ENCODE measurements around the gene RNASE1.
"Not testable (repeated sequence)": the region's sequence is repeated elsewhere in the genome, so short reads cannot be mapped to it uniquely, and the experiment has no call there.

RNASE1 gene

DNA sequence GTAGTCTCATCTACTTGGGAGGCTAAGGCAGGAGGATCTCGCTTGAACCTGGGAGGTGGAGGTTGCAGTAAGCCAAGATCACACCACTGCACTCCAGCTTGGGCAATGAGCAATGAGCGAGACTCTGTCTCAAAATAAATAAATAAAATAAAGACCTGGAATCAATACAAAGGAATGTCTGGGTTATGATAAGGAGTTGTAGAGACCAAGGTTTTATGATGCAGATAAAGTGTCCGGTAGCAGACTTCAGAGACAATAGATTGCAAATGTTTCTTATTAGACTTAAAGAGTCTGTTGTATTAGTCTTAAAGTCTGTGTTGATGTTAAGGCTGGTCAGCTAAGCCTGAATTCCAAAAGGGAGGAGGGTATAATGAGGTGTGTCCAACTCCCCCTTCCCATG lies 35.2 kb upstream of the RNASE1 start:
- ChIA-PET POLR2A (no interaction called here), CTCF (no interaction called here)
- TF ChIP-seq FOXK2 (IDR thresholded peaks at IDR 0.05) (no peak), TARDBP (IDR thresholded peaks at IDR 0.05) (no peak), ELF4 (IDR thresholded peaks at IDR 0.05) (no peak), L3MBTL2 (conservative IDR thresholded peaks at IDR 0.05) (no peak), ARNT (IDR thresholded peaks at IDR 0.05) (no peak), NFRKB (IDR thresholded peaks at IDR 0.05) (no peak), SUZ12 (IDR thresholded peaks at IDR 0.05) (no peak), CTBP1 (IDR thresholded peaks at IDR 0.05; ENCODE audit: borderline replicate concordance) (no peak), FOXM1 (IDR thresholded peaks at IDR 0.05; ENCODE audit: borderline replicate concordance) (no peak), HDGF (IDR thresholded peaks at IDR 0.05; ENCODE audit: borderline replicate concordance) (no peak), LEF1 (IDR thresholded peaks at IDR 0.05; ENCODE audit: borderline replicate concordance) (no peak), BHLHE40 (IDR thresholded peaks at IDR 0.05; ENCODE audit: borderline replicate concordance) (no peak), ZNF384 (IDR thresholded peaks at IDR 0.05) (no peak), FOXA1 (IDR thresholded peaks at IDR 0.05) (no peak), SP1 (IDR thresholded peaks at IDR 0.05) (no peak), PKNOX1 (IDR thresholded peaks at IDR 0.05) (no peak)
- no peak for DNase-seq (ENCODE audit: extremely low spot score)

DNA sequence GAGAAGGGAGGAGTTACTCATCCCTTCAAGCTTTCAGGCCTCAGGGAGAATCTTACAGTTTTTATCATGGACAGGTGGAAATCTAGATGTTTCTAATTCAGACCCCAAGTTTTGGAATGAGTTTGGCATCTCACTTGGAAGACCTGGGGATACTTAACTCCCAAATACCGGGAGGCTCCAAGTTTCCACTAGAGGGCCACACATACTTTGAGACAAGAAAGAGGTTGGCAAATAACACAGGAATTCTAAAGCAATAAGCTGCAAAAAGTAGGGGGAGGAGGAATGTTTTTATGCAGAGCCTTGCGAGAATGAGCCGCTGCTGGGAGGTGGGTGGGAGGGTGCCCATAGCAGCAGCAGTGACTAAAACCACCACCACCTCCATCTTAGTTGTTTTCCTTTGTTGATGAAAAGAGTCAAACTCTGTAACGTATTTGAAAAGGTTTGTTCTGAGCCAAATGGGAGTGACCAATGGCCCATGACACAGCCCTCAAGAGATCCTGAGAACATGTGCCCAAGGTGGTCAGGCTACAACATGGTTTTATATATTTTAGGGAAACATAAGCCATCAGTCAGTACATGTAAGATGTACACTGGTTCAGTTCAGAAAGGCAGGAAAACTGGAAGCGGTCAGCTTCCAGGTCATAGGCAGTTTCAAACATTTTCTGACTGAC lies 34.2 kb upstream of the RNASE1 start:
- TF ChIP-seq L3MBTL2 (conservative IDR thresholded peaks at IDR 0.05) (no peak), FOXA1 (IDR thresholded peaks at IDR 0.05) (no peak), HDGF (IDR thresholded peaks at IDR 0.05; ENCODE audit: borderline replicate concordance) (no peak), ELF4 (IDR thresholded peaks at IDR 0.05) (no peak), TARDBP (IDR thresholded peaks at IDR 0.05) (no peak), SP1 (IDR thresholded peaks at IDR 0.05) (no peak), FOXM1 (IDR thresholded peaks at IDR 0.05; ENCODE audit: borderline replicate concordance) (no peak), LEF1 (IDR thresholded peaks at IDR 0.05; ENCODE audit: borderline replicate concordance) (no peak), ARNT (IDR thresholded peaks at IDR 0.05) (no peak)
- POLR2A ChIA-PET, result no interaction called here
- CTCF ChIA-PET, result interaction anchor here (1.1 kb wide), 1 partner anchor 11 kb away, joined by 6 read pairs; no protein-coding TSS in a partner anchor
- peak; percentile 43 for DNase-seq (ENCODE audit: extremely low spot score)

DNA sequence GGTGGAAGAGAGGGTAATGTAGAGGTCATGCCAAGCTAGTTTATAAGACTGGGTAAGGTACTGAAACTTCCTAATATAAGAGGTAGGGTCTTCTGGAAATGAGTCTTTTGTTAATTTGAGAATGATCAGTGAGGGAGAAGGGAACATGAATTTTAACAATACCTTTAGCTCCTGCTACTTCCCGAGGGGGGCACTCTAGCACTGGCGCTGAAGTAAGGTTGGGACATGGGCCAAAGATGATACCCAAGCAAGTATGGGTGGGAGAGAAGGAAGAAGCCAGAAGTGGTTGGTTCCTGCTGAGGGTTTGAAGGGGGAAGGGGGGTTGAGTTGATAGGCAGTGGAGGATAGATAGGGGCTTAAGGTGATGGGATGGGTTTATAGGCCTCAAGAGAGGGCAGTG lies 32.3 kb upstream of the RNASE1 start:
- ChIA-PET POLR2A (no interaction called here), CTCF (no interaction called here)
- no peak for TF ChIP-seq FOXM1 (IDR thresholded peaks at IDR 0.05; ENCODE audit: borderline replicate concordance)
- no peak for TF ChIP-seq CTBP1 (IDR thresholded peaks at IDR 0.05; ENCODE audit: borderline replicate concordance)
- no peak for TF ChIP-seq ELF4 (IDR thresholded peaks at IDR 0.05)
- no peak for TF ChIP-seq NFRKB (IDR thresholded peaks at IDR 0.05)
- no peak for TF ChIP-seq SP1 (IDR thresholded peaks at IDR 0.05)
- TF ChIP-seq LEF1 (IDR thresholded peaks at IDR 0.05; ENCODE audit: borderline replicate concordance), result no peak
- no peak for TF ChIP-seq HDGF (IDR thresholded peaks at IDR 0.05; ENCODE audit: borderline replicate concordance)
- TF ChIP-seq FOXA1 (IDR thresholded peaks at IDR 0.05), result no peak
- TF ChIP-seq SUZ12 (IDR thresholded peaks at IDR 0.05), result no peak
- no peak for TF ChIP-seq TARDBP (IDR thresholded peaks at IDR 0.05)
- no peak for TF ChIP-seq ARNT (IDR thresholded peaks at IDR 0.05)
- TF ChIP-seq PKNOX1 (IDR thresholded peaks at IDR 0.05), result no peak
- TF ChIP-seq L3MBTL2 (conservative IDR thresholded peaks at IDR 0.05), result no peak
- no peak for TF ChIP-seq ZNF384 (IDR thresholded peaks at IDR 0.05)
- no peak for DNase-seq (ENCODE audit: extremely low spot score)

DNA sequence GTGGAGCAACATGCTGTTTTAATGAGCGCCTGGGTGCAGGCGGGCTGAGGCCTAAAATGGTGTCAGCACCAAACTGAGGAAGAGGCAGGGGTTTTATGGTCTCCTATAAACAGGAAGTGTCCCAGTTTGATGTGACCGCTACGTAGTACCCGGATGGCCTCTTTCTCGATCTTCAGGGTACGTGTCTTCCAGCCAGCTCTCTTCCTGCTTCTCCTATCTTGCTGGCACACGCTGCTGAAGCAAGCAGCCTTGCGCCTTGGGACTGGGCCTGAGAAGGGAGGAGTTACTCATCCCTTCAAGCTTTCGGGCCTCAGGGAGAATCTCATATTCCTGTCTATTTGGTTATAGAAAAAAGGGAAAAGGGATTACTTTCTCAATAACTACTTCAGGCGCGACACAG lies 28.2 kb upstream of the RNASE1 start:
- TF ChIP-seq HDGF (IDR thresholded peaks at IDR 0.05; ENCODE audit: borderline replicate concordance), result no peak
- TF ChIP-seq LEF1 (IDR thresholded peaks at IDR 0.05; ENCODE audit: borderline replicate concordance), result no peak
- TF ChIP-seq SUZ12 (IDR thresholded peaks at IDR 0.05), result no peak
- TF ChIP-seq ARNT (IDR thresholded peaks at IDR 0.05), result no peak
- TF ChIP-seq FOXM1 (IDR thresholded peaks at IDR 0.05; ENCODE audit: borderline replicate concordance), result no peak
- TF ChIP-seq NFRKB (IDR thresholded peaks at IDR 0.05), result no peak
- DNase-seq (ENCODE audit: extremely low spot score), result no peak
- POLR2A ChIA-PET, result no interaction called here
- CTCF ChIA-PET, result no interaction called here

- DNase-seq (ENCODE audit: extremely low spot score); CTCF ChIA-PET; POLR2A ChIA-PET: not testable (repeated sequence)
Observed at GRCh38 chr14:20828024-20828694, 25.5 kb upstream of the RNASE1 start.

DNA sequence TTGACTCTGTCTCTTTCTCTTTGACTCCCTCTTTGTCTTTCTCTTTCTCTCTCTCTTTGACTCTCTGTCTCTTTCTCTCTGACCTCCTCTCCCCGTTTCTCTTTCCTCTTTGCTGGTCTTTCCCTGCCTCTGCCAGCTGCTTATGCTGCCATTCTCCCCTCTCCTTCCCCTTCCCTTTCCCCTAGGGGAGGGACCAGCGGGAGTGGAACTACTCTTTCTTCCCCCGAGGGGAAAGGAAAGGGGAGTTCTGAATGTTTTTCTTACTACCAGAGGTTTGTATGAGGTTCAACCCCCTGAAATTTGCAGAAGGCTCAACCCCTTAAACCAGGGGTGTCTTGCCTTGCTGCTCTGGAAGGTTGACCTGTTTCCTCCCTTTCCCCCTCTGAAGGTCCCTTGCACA lies 24.7 kb upstream of the RNASE1 start:
- ChIA-PET POLR2A (no interaction called here), CTCF (no interaction called here)
- no peak for DNase-seq (ENCODE audit: extremely low spot score)
- TF ChIP-seq ELF4 (IDR thresholded peaks at IDR 0.05) (no peak), BHLHE40 (IDR thresholded peaks at IDR 0.05; ENCODE audit: borderline replicate concordance) (no peak), LEF1 (IDR thresholded peaks at IDR 0.05; ENCODE audit: borderline replicate concordance) (no peak), FOXM1 (IDR thresholded peaks at IDR 0.05; ENCODE audit: borderline replicate concordance) (no peak), CTBP1 (IDR thresholded peaks at IDR 0.05; ENCODE audit: borderline replicate concordance) (no peak), SP1 (IDR thresholded peaks at IDR 0.05) (no peak), HDGF (IDR thresholded peaks at IDR 0.05; ENCODE audit: borderline replicate concordance) (no peak), ARNT (IDR thresholded peaks at IDR 0.05) (no peak), SUZ12 (IDR thresholded peaks at IDR 0.05) (no peak), NFRKB (IDR thresholded peaks at IDR 0.05) (no peak), ZNF384 (IDR thresholded peaks at IDR 0.05) (no peak), FOXA1 (IDR thresholded peaks at IDR 0.05) (no peak), PKNOX1 (IDR thresholded peaks at IDR 0.05) (no peak), TARDBP (IDR thresholded peaks at IDR 0.05) (no peak)

GRCh38 chr14:20826666-20827065 lies 24.0 kb upstream of the RNASE1 start:
- POLR2A ChIA-PET, result not testable (repeated sequence)

More at GRCh38 chr14:20826666-20827065, 24.0 kb upstream of the RNASE1 start:
- DNase-seq (ENCODE audit: extremely low spot score); CTCF ChIA-PET: not testable (repeated sequence)

Data from HEK293T (cell line).